NCI-H460 (cell line): ENCODE data around the gene DUSP1. TPM values are rescaled to one million over a fixed set of nuclear protein-coding genes. Genes with fewer than 3 reads are reported as not detected.
"Not testable (repeated sequence)": the region's sequence is repeated elsewhere in the genome, so short reads cannot be mapped to it uniquely, and the experiment has no call there.

ENCODE experiments used
- DNase-seq: peaks from one replicate; pipeline ENCODE4 v3.0.0-alpha.2; 2016; ENCODE audit warnings: low read depth; ENCODE audit errors: extremely low read depth
- polyA plus RNA-seq: library from polyadenylated mRNA; depleted of rRNA; stranded (reverse); fragments of >200 nt; gene quantifications from 2 replicates; pipeline ENCODE4 v1.2.3, GENCODE V29; 2014; cell fraction: nucleus; rRNA removed
- total RNA-seq: library from RNA; depleted of rRNA; stranded (reverse); fragments of >200 nt; shearing (Covaris generic); gene quantifications from 2 replicates; pipeline ENCODE4 v1.2.3, GENCODE V29; 2014; rRNA removed

The DUSP1 gene, protein sequence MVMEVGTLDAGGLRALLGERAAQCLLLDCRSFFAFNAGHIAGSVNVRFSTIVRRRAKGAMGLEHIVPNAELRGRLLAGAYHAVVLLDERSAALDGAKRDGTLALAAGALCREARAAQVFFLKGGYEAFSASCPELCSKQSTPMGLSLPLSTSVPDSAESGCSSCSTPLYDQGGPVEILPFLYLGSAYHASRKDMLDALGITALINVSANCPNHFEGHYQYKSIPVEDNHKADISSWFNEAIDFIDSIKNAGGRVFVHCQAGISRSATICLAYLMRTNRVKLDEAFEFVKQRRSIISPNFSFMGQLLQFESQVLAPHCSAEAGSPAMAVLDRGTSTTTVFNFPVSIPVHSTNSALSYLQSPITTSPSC
- 441 and 521 TPM in 2 replicates for total RNA-seq
- polyA plus RNA-seq = 109 and 130 TPM in 2 replicates

GRCh38 chr5:172770675-172771438 lies at the start of gene DUSP1:
TSS of gene DUSP1 (minus strand) at chr5:172771195. CDS start at chr5:172770952, 243 bp downstream.
- DNase-seq = peak; percentile 97

DNA sequence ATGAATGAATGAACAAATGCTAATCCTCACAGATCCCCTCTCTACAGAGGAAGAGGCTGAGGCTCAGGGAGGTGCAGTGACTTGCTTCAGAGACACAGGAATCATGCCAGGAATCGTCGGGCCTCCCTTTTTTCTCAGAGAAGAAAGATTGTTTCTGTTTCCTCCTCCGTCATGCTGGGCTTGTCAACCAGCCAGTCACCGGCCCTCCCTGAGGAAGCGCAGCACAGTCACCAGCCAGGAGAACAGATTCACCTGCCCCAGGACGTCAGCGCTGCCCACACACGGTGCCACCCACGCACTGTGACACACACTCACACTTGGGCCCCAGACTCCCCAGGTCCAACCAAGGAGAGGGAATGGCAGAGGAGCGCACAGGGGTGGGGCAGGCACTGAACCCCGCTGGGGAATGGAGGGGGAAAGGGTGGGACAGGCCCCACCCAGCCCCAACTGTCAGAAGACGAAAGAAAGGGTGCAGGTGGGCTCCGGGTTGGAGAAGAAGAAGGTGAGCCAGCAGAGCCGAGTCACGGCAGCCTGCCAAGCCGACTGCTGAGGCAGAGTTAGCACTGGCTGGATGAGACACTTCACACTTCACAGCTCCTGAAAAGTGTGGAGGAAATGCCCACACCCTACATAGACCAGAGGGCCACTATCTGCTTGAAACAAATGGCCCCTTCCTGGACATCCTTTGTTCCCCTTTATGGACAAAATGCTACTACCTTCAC lies 49.2 kb upstream of the DUSP1 start:
- DNase-seq = no peak

- DNase-seq = no peak
Measured at GRCh38 chr5:172819569-172819968, 48.6 kb upstream of the DUSP1 start.

- DNase-seq = no peak
Measured at GRCh38 chr5:172818081-172818480, 47.1 kb upstream of the DUSP1 start.

- no peak for DNase-seq
Measured at GRCh38 chr5:172817664-172818063, 46.7 kb upstream of the DUSP1 start.

DNA sequence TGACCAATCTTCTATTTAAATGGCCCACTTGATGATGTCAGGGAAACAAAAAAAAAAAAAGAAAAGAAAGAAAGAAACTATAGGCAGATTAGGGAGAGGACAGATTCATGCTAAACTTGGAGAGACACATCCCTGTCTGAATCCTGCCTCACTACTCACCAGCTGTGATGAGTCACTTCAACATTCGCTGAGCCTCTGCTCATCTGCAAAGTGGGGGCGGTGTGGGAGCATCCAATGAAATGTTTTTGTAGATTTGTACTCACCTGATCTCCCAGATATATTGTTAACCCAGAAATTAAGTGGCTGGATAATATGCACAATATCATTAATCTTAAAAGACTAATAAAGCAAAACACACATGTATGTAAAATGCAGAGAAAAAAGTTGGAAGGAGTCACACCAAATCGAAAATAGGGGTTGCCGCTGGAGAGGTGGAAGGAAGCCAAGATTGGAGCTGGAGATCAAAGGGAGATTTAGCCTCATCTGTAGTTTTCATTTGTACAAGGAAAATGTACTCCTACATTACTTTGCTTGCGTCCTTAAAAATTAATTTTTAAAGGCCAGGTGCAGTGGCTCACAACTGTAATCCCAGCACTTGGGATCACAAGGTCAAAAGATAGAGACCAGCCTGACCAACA lies 46.0 kb upstream of the DUSP1 start:
- no peak for DNase-seq

GRCh38 chr5:172815631-172816030 lies 44.6 kb upstream of the DUSP1 start:
- DNase-seq = no peak

GRCh38 chr5:172810996-172811395 lies 40.0 kb upstream of the DUSP1 start:
- not testable (repeated sequence) for DNase-seq

- DNase-seq = no peak
Measured at GRCh38 chr5:172809774-172810173, 38.8 kb upstream of the DUSP1 start.

DNA sequence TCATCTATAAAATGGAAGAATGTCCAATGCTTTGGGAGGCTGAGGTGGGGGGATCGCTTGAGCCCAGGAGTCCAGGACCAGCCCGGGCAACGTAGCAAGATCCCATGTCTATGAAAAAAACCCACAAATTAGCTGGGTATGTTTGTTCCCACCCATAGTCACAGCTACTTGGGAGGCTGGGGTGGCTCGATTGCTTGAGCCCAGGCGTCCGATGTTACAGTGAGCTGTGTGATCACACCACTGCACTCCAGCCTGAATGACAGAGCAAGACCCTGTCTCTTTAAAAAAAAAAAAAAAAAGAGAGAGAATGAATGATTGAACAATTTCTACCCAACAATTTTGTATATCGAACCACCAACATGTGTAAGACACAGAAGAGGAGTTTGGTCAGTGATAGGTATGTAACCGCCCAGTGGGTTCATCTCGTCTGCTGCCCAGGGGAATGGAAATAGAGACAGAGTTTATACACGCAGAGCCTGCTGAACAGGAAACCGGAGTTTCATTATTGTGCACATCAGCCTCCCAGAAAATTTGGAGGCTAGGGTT lies 36.8 kb upstream of the DUSP1 start:
- no peak for DNase-seq

DNA sequence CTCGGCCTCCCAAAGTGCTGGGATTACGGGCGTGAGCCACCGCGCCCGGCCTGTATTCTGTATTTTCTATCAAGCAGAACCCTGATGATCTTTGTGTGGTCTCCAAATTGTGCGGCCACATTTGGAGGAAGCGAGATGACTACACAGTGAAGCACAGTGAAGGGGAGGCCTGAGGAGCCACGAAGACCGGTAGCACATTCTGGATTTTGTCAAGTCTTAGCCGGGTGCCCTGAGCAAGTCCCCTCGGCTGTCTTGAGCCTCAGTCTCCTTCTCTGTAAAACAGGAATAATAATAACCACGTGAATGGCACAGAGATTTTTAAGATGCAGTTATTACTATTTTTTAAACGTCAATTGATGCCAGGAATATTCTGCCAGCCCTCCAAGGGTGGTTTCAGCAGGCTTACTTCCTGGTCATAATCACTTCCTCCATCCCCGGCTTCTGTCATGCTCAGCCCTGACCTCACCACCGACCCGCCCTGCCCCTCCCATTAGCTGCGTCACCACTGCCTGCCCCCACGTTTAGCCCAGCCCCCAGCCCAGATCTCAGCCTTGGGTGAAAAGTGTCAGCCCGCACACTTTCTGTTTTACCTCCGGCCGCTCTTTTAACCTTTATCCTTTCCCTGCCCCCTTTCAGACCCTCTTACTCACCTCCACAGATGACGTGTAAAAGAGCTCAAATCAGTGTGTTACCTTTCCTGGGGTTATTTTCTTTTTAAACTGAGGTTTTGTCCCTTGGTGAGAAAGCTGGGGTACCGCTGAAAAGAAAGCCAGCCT lies 36.1 kb upstream of the DUSP1 start:
- DNase-seq = peak; percentile 93

DNA sequence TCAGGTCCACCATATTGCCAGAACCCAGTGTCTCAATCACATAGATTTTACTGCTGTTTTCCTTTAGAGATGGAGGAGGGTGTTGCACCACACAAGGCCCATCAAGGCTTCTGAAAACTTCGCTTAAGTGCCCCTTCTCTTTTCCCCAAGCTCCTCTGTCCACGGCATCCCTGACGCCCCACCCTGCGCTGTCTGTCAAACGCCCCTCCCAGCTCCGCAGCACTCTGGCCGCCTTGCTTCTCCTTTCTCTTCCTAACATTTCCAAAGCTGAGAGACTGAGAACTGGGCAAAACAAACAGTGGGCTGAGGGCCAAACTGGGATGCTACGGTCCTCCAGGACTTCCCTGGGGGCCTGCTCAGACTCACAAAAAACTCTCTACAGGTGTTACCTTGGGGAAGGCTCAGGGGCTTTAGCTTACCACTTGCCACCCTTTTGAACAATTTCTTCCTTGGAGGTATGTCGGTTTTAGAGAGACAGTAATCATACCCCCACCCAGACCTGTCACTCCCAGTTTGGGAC lies 34.8 kb upstream of the DUSP1 start:
- DNase-seq = no peak

GRCh38 chr5:172805018-172805683 lies 34.2 kb upstream of the DUSP1 start:
- DNase-seq = no peak

DNA sequence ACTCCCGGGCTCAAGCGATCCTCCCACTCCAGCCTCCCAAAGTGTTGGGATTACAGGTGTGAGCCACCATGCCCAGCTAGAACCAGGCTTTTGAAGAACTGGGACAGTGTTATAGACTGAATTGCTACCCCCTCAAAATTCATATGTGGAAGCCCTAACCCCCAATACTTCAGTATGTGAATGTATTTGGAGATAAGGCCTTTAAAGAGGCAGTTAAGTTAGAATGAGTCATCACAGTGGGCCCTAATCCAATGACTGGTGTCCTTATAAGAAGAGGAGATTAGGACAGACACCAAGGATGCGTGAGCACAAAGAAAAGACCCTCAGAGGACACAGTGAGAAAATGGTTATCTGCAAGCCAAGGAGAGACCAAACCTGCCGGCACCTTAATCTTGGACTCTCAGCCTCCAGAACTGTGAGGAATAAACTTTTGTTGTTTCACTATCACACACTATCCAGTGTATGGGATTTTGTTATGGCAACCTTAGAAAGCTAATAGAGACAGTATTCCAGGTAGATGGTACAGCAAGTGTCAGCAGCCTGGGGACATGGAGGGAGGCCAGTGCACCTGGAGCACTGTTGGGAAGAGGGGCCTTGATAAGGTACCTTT lies 31.7 kb upstream of the DUSP1 start:
- no peak for DNase-seq

- DNase-seq = no peak
Measured at GRCh38 chr5:172802112-172802511, 31.1 kb upstream of the DUSP1 start.

GRCh38 chr5:172801179-172801671 lies 30.2 kb upstream of the DUSP1 start:
- no peak for DNase-seq

- no peak for DNase-seq
Measured at GRCh38 chr5:172800088-172800551, 29.1 kb upstream of the DUSP1 start.

GRCh38 chr5:172799416-172799815 lies 28.4 kb upstream of the DUSP1 start:
- no peak for DNase-seq
